ENCODE data around the gene CAPG.

DNA sequence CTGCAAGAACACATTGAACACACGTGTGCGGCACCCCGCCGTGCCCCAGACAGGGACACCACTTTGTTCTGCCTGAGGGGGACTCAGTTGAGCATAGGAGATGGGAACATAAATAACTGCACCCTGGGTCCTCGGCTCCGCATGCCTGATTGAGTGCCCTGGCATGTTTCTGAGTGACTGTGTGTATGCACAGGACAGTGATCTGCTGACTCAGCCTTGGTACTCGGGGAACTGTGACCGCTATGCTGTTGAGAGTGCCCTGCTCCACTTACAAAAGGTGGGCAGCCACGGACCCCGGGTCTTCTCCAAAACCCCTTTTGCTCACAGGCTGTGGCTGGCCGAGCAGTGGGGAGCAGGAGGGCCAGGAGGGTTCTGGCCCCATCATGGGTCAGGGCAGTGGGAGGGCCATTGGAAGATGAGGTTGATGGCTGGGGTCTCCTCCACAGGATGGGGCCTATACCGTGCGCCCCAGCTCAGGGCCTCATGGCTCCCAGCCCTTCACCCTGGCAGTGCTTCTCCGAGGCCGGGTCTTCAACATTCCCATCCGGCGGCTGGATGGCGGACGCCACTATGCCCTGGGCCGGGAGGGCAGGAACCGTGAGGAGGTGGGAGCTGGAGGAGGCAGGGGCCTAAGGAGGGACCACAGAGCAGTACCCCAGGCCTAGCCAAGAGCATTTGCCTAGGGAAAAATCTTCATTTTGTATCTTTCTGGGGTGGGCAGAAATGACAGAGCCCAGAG is 25.2 kb upstream of the CAPG start:
- TF ChIP-seq POLR2A (IDR thresholded peaks at IDR 0.05) (no peak), CTCF (IDR thresholded peaks at IDR 0.05) (no peak)

Data from sigmoid colon (tissue), 3 donors.